Muscle layer of duodenum (tissue), 2 donors: ENCODE measurements around the gene HTR3D.
"Not testable (repeated sequence)": the region's sequence is repeated elsewhere in the genome, so short reads cannot be mapped to it uniquely, and the experiment has no call there.

ENCODE experiments used
- H3K27ac ChIP-seq: one replicate; pipeline ENCODE4 v1.7.0; 2013; ENCODE audit warnings: mild to moderate bottlenecking, low read length
- H3K27me3 ChIP-seq: one replicate; pipeline ENCODE4 v1.7.0; 2013; ENCODE audit warnings: low read depth, mild to moderate bottlenecking, control low read depth, low read length
- H3K36me3 ChIP-seq, 2 donors: one replicate each; pipeline ENCODE4 v1.7.0; 2013; ENCODE audit warnings: low read length in 2 of 2, control low read depth in 1 of 2, mild to moderate bottlenecking in 1 of 2; ENCODE audit not compliant: insufficient read depth in 2 of 2, control insufficient read depth in 1 of 2
- H3K4me1 ChIP-seq, 2 donors: one replicate each; pipeline ENCODE4 v1.7.0; 2013; ENCODE audit warnings: low read length in 2 of 2, mild to moderate bottlenecking in 2 of 2, control low read depth in 1 of 2, moderate library complexity in 1 of 2; ENCODE audit not compliant: insufficient read depth in 2 of 2, control insufficient read depth in 1 of 2
- H3K4me3 ChIP-seq, 2 donors: one replicate each; pipeline ENCODE4 v1.7.0; 2013; ENCODE audit warnings: low read length in 2 of 2, low read depth in 1 of 2, mild to moderate bottlenecking in 1 of 2
- H3K9me3 ChIP-seq, 2 donors: one replicate each; pipeline ENCODE4 v1.7.0; 2013; ENCODE audit warnings: low read length in 2 of 2, control low read depth in 1 of 2, mild to moderate bottlenecking in 1 of 2; ENCODE audit not compliant: control insufficient read depth in 1 of 2
- donor health status: healthy.

HTR3D gene

GRCh38 chr3:184017672-184018423 lies 13.7 kb upstream of the HTR3D start, which contains the start of gene ABCC5:
Gene ABCC5 (minus strand): TSS chr3:184017884. CDS start chr3:184014392, 3,492 bp downstream.
- H3K36me3 ChIP-seq, result no peaks in the 10 kb centered on the region
- peak within 1 kb of the TSS; percentile 81 to 100 for H3K4me3 ChIP-seq
- H3K4me1 ChIP-seq, result peaks cover 4 to 10% of the 10 kb centered on the region in 2 donors
- no peaks in the 10 kb centered on the region for H3K9me3 ChIP-seq
- H3K27ac ChIP-seq, result peak within 1 kb of the TSS; percentile 53
- no peaks in the 10 kb centered on the region for H3K27me3 ChIP-seq

GRCh38 chr3:184018424-184018973 lies 13.0 kb upstream of the HTR3D start:
- Histone ChIP-seq H3K4me3 (peak overlapping the region; percentile 81 to 100), H3K27ac (peak overlapping the region; percentile 53)

GRCh38 chr3:184022323-184022722 lies 9.2 kb upstream of the HTR3D start:
- Histone ChIP-seq H3K4me1 (no peaks in the 10 kb centered on the region), H3K36me3 (no peaks in the 10 kb centered on the region), H3K4me3 (no peak overlapping the region), H3K27me3 (no peaks in the 10 kb centered on the region), H3K27ac (no peak overlapping the region), H3K9me3 (no peaks in the 10 kb centered on the region)

More at GRCh38 chr3:184018424-184018973, 13.0 kb upstream of the HTR3D start:
- peaks cover 4 to 10% of the 10 kb centered on the region in 2 donors for H3K4me1 ChIP-seq
- no peaks in the 10 kb centered on the region for H3K9me3 ChIP-seq
- H3K27me3 ChIP-seq, result no peaks in the 10 kb centered on the region
- no peaks in the 10 kb centered on the region for H3K36me3 ChIP-seq

GRCh38 chr3:184025256-184025655 lies 6.3 kb upstream of the HTR3D start:
- not testable (repeated sequence) for H3K27ac ChIP-seq, H3K9me3 ChIP-seq, H3K36me3 ChIP-seq, H3K4me1 ChIP-seq, H3K4me3 ChIP-seq, H3K27me3 ChIP-seq

- not testable (repeated sequence) for H3K27me3 ChIP-seq, H3K36me3 ChIP-seq, H3K9me3 ChIP-seq, H3K4me1 ChIP-seq, H3K27ac ChIP-seq, H3K4me3 ChIP-seq
Measured at GRCh38 chr3:184028275-184028890, 3.2 kb upstream of the HTR3D start.

- Histone ChIP-seq H3K4me1 (no peaks in the 10 kb centered on the region), H3K27me3 (no peaks in the 10 kb centered on the region), H3K36me3 (no peaks in the 10 kb centered on the region), H3K4me3 (no peak overlapping the region), H3K9me3 (no peaks in the 10 kb centered on the region), H3K27ac (no peak overlapping the region)
Measured at GRCh38 chr3:184029443-184029842, 2.1 kb upstream of the HTR3D start.

GRCh38 chr3:184030536-184030935 lies 1.0 kb upstream of the HTR3D start:
- Histone ChIP-seq H3K9me3 (no peaks in the 10 kb centered on the region), H3K4me1 (no peaks in the 10 kb centered on the region), H3K27me3 (no peaks in the 10 kb centered on the region), H3K36me3 (no peaks in the 10 kb centered on the region), H3K4me3 (no peak overlapping the region), H3K27ac (no peak overlapping the region)

GRCh38 chr3:184037816-184038215 lies 6.3 kb downstream of the HTR3D start:
- Histone ChIP-seq H3K4me1 (no peaks in the 10 kb centered on the region), H3K27me3 (no peaks in the 10 kb centered on the region), H3K9me3 (no peaks in the 10 kb centered on the region), H3K27ac (no peak overlapping the region), H3K4me3 (no peak overlapping the region), H3K36me3 (no peaks in the 10 kb centered on the region)

GRCh38 chr3:184038307-184038706 lies 6.8 kb downstream of the HTR3D start:
- not testable (repeated sequence) for H3K27ac ChIP-seq, H3K9me3 ChIP-seq, H3K4me1 ChIP-seq, H3K27me3 ChIP-seq, H3K36me3 ChIP-seq, H3K4me3 ChIP-seq

- H3K4me1 ChIP-seq, result no peaks in the 10 kb centered on the region
- no peaks in the 10 kb centered on the region for H3K27me3 ChIP-seq
- H3K4me3 ChIP-seq, result no peak overlapping the region
- no peaks in the 10 kb centered on the region for H3K9me3 ChIP-seq
- H3K27ac ChIP-seq, result no peak overlapping the region
- no peaks in the 10 kb centered on the region for H3K36me3 ChIP-seq
Measured at GRCh38 chr3:184039414-184039813, 7.9 kb downstream of the HTR3D start.

- Histone ChIP-seq H3K4me1 (no peaks in the 10 kb centered on the region), H3K36me3 (no peaks in the 10 kb centered on the region), H3K4me3 (no peak overlapping the region), H3K27me3 (no peaks in the 10 kb centered on the region), H3K9me3 (no peaks in the 10 kb centered on the region), H3K27ac (no peak overlapping the region)
Measured at GRCh38 chr3:184040010-184040409, 8.5 kb downstream of the HTR3D start.
